GM12801 (cell line): ENCODE data around the gene MRPL43.

Experiments used
- TF ChIP-seq, protein P1 (sequence below): IDR thresholded peaks from one replicate; pipeline ENCODE4 v1.5.1; 2011; ENCODE audit warnings: control low read depth; ENCODE audit not compliant: insufficient read length; ENCODE audit errors: extremely low read depth

The MRPL43 gene

DNA sequence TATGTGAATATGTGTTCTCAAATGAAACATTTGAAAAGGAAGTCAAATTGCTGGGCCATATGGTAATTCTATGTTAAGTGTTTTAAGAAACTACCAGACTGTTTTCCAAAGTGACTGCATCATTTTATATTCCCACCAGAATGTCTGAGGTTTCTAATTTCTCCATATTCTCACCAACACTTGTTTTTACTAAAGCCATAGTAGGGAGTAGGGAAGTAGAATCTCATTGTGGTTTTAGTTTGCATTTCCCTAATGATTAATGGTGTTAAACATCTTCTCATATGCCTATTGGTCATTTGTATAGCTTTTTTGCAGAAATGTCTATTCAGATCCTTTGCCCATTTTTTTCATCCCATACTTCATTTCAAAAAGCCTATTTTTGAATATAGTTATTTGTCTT lies 27.0 kb downstream of the MRPL43 start:
- TF ChIP-seq, protein P1, sequence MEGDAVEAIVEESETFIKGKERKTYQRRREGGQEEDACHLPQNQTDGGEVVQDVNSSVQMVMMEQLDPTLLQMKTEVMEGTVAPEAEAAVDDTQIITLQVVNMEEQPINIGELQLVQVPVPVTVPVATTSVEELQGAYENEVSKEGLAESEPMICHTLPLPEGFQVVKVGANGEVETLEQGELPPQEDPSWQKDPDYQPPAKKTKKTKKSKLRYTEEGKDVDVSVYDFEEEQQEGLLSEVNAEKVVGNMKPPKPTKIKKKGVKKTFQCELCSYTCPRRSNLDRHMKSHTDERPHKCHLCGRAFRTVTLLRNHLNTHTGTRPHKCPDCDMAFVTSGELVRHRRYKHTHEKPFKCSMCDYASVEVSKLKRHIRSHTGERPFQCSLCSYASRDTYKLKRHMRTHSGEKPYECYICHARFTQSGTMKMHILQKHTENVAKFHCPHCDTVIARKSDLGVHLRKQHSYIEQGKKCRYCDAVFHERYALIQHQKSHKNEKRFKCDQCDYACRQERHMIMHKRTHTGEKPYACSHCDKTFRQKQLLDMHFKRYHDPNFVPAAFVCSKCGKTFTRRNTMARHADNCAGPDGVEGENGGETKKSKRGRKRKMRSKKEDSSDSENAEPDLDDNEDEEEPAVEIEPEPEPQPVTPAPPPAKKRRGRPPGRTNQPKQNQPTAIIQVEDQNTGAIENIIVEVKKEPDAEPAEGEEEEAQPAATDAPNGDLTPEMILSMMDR, result no peak

DNA sequence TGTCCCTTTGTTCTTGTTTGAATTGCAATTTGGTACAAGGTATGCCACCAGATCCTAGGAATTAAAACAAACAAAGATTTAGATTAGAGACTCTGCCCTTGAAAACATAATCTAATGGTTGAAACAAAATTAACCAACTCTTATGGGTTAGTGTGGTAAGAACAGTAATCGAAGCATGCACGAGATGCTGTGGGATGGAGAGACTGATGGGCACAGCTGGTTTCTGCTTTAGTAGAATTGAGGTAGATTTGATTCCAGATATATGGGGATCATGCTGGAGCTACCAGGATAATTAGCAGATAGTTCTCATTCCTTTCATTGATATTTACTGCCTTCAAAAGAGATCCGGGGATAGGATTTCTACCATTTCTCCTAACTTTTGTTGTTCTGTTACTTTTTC lies 38.4 kb downstream of the MRPL43 start:
- TF ChIP-seq, protein P1, result no peak

DNA sequence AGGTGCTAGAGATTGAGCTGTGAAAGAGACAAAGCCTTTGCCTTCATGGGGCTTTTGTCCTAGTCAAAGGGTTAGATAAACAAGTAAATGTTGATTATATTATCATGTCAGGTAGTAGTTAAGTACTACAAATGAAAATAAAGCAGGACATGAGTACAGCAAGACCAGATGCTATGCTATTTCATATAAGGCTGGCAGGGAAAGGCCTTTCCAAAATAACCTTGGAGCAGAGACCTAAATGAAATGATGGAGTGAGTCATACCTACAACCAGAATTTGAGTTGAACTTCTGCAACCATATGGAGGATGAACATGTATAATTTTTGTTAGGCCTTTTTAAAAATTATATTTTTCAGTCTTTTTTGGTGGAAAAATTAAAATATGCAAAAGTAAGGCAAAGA lies 41.5 kb downstream of the MRPL43 start:
- TF ChIP-seq, protein P1, result no peak

DNA sequence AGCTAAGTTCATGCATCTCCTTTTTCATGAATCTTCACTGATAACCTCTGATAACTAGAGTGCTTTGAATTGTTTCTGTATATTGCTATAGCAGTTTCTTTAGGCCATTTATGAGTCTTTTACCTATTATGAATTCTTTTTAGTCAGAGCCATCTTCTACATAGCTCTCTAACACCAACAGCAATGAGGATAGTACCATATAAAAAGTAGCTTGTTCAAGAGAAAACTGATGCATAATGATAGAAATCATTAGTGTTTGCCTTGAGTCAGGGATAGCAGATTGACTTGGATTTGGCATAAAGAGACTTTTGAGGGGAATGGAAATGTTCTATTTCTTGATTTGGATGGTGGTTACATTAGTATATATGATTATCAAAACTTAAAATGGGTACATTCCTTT lies 43.8 kb downstream of the MRPL43 start:
- TF ChIP-seq, protein P1, result no peak

DNA sequence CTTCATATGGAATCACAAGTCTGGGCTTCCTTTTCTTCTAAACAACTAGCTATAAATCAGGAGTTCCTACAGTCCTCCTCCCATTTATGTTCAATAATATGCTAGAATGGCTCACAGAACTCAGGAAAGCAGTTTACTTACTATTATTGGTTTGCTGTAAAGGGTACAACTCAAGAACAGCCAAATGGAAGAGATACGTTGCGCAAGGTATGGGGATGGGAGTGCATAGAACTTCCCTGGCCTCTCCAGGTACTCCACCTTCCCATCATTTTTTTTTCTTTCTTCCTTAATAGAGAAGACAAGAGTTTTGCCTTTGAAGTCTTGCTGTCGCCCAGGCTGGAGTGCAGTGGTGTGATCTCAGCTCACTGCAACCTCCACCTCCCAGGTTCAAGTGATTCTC lies 45.1 kb downstream of the MRPL43 start:
- TF ChIP-seq, protein P1, result no peak

DNA sequence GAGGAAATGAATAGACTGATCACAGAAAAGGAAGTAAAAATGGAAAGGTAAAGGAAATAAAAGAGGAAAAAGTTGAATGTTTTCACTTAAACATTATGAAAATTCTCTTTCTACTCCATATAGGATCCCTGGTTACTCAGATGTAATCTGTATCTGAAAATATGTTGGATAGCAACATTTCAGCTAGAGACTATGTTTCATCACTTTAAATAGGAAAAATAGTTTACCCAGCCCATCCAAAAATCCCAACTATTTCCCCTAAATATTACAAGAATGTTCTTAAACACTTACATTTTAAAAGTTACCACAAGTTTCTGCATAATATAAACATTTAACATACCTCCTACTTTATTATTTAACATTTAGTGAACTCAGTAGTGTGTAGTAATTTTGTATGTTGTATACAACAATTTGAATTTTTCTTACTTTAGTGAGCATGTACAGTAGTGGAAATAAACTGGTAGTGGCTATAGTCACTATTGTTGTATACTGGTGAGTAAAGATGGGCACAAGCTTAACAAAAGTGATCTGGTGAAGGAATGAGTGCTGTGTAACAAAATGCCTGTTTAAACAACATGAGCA lies 47.4 kb downstream of the MRPL43 start:
- TF ChIP-seq, protein P1, result no peak
